HepG2 (cell line): ENCODE measurements around the gene AFF4. TPM values are rescaled to one million over a fixed set of nuclear protein-coding genes. Genes with fewer than 3 reads are reported as not detected.

Experiments used
- DNMT3B ChIP-seq: conservative IDR thresholded peaks from 2 replicates; pipeline ENCODE4 v1.6.1; 2016; ENCODE audit warnings: missing biosample characterization, control low read depth
- E2F5 ChIP-seq: sonication (generic); formaldehyde crosslinking; conservative IDR thresholded peaks from 2 replicates; pipeline ENCODE4 v1.4.0; 2020; ENCODE audit warnings: missing genetic modification reagents
- IKZF4 ChIP-seq: sonication (generic); formaldehyde crosslinking; IDR thresholded peaks from 2 replicates; pipeline ENCODE4 v1.5.1; 2020; ENCODE audit warnings: borderline replicate concordance, mild to moderate bottlenecking, low read depth, missing genetic modification reagents; ENCODE audit errors: not compliant biosample characterization
- IRX3 ChIP-seq: sonication (generic); formaldehyde crosslinking; IDR thresholded peaks from 2 replicates; pipeline ENCODE4 v1.8.1; 2023; ENCODE audit warnings: mild to moderate bottlenecking, low read depth, missing genetic modification reagents, borderline replicate concordance
- MLXIP ChIP-seq: sonication (generic); formaldehyde crosslinking; IDR thresholded peaks from 2 replicates; pipeline ENCODE4 v1.9.0; 2021; ENCODE audit warnings: missing genetic modification reagents, borderline replicate concordance
- RFX5 ChIP-seq: IDR thresholded peaks from 2 replicates; pipeline ENCODE4 v1.6.1; 2011; ENCODE audit warnings: low read depth, low read length, improper control_type of control experiment
- SNAPC5 ChIP-seq: sonication (generic); formaldehyde crosslinking; IDR thresholded peaks from 2 replicates; pipeline ENCODE4 v1.8.1; 2023; ENCODE audit warnings: mild to moderate bottlenecking, missing genetic modification reagents, borderline replicate concordance
- SOX6 ChIP-seq, 2 experiments: fragments of 450-650 bp in 1 of 2; sonication (generic) in 1 of 2; formaldehyde crosslinking in 1 of 2; IDR thresholded peaks; 2 replicates each; pipeline versions ENCODE4 v1.4.0 to v1.6.1; 2017 to 2020; ENCODE audit warnings: antibody characterized with exemption in 1 of 2, mild to moderate bottlenecking in 1 of 2, missing genetic modification reagents in 1 of 2
- THAP11 ChIP-seq: IDR thresholded peaks from 2 replicates; pipeline ENCODE4 v1.6.1; 2016; ENCODE audit warnings: missing biosample characterization, missing genetic modification reagents
- ZBTB7A ChIP-seq: sonication (generic); formaldehyde crosslinking; IDR thresholded peaks from 2 replicates; pipeline ENCODE4 v1.8.0; 2022; ENCODE audit warnings: mild to moderate bottlenecking, missing genetic modification reagents
- ZFP37 ChIP-seq: sonication (generic); formaldehyde crosslinking; IDR thresholded peaks from 2 replicates; pipeline ENCODE4 v1.4.0; 2020; ENCODE audit warnings: missing genetic modification reagents, borderline replicate concordance
- ZNF550 ChIP-seq: sonication (generic); formaldehyde crosslinking; IDR thresholded peaks from 2 replicates; pipeline ENCODE4 v1.4.0; 2020; ENCODE audit warnings: mild to moderate bottlenecking, missing genetic modification reagents, borderline replicate concordance
- ZNF569 ChIP-seq: sonication (generic); formaldehyde crosslinking; IDR thresholded peaks from 2 replicates; pipeline ENCODE4 v1.5.0; 2020; ENCODE audit warnings: mild to moderate bottlenecking, missing genetic modification reagents, moderate library complexity, borderline replicate concordance
- ZNF572 ChIP-seq: sonication (generic); formaldehyde crosslinking; IDR thresholded peaks from 2 replicates; pipeline ENCODE4 v1.5.1; 2020; ENCODE audit warnings: mild to moderate bottlenecking, missing genetic modification reagents
- ZNF761 ChIP-seq: sonication (generic); formaldehyde crosslinking; conservative IDR thresholded peaks from 2 replicates; pipeline ENCODE4 v1.4.0; 2020; ENCODE audit warnings: mild to moderate bottlenecking, missing genetic modification reagents
- polyA plus RNA-seq, 8 experiments: library from polyadenylated mRNA; depleted of rRNA in 3 of 8; stranded (reverse) in 7 of 8; unstranded in 1 of 8; fragments of >200 nt; fragmentation: Illumina TruSeq in 4 of 8; extraction: Trizol in 4 of 8; gene quantifications; 2 replicates each; pipeline versions ENCODE4 v1.2.1 to v1.2.3, GENCODE V29; 2011 to 2016; ENCODE audit warnings: low read depth in 4 of 8, missing spikeins in 1 of 8, mixed read lengths in 1 of 8; ENCODE audit not compliant: insufficient read depth in 1 of 8
- total RNA-seq, 5 experiments: library from RNA; depleted of rRNA; stranded (reverse); fragments of >200 nt; fragmentation: Illumina TruSeq; extraction: Trizol; gene quantifications; 2 replicates each; pipeline ENCODE4 v1.2.3, GENCODE V29; 2016; ENCODE audit warnings: low read depth in 1 of 5
- TF ChIP-seq, protein P1 (sequence below): sonication (generic); formaldehyde crosslinking; conservative IDR thresholded peaks from 2 replicates; pipeline ENCODE4 v1.8.0; 2022; ENCODE audit warnings: mild to moderate bottlenecking, moderate library complexity, missing genetic modification reagents
- TF ChIP-seq, protein P2 (sequence below): sonication (generic); formaldehyde crosslinking; conservative IDR thresholded peaks from 2 replicates; pipeline ENCODE4 v1.8.0; 2022; ENCODE audit warnings: missing genetic modification reagents
- TF ChIP-seq, protein P3 (sequence below): sonication (generic); formaldehyde crosslinking; IDR thresholded peaks from 2 replicates; pipeline ENCODE4 v1.4.0; 2020; ENCODE audit warnings: missing genetic modification reagents, mild to moderate bottlenecking, borderline replicate concordance

AFF4 gene
- total and polyA plus RNA-seq, 2 of the 13 experiments (the other 11 are each of a cell fraction or from before 2014, with no cell fraction given): 22.1 to 25.5 TPM

GRCh38 chr5:132830436-132831094 is 132.9 kb downstream of the AFF4 start, which contains the start of gene SHROOM1 (continued):
- no peak for TF ChIP-seq ZFP37 (CRISPR knock-in tag)
- TF ChIP-seq THAP11 (CRISPR knock-in tag): 0 out of 2 replicates have a peak, but pooled peaks have one; percentile 39
- TF ChIP-seq, protein P1, sequence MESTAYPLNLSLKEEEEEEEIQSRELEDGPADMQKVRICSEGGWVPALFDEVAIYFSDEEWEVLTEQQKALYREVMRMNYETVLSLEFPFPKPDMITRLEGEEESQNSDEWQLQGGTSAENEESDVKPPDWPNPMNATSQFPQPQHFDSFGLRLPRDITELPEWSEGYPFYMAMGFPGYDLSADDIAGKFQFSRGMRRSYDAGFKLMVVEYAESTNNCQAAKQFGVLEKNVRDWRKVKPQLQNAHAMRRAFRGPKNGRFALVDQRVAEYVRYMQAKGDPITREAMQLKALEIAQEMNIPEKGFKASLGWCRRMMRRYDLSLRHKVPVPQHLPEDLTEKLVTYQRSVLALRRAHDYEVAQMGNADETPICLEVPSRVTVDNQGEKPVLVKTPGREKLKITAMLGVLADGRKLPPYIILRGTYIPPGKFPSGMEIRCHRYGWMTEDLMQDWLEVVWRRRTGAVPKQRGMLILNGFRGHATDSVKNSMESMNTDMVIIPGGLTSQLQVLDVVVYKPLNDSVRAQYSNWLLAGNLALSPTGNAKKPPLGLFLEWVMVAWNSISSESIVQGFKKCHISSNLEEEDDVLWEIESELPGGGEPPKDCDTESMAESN (CRISPR knock-in tag): peak; percentile 31; the same call in 1 of the 2 replicates
- TF ChIP-seq, protein P2, sequence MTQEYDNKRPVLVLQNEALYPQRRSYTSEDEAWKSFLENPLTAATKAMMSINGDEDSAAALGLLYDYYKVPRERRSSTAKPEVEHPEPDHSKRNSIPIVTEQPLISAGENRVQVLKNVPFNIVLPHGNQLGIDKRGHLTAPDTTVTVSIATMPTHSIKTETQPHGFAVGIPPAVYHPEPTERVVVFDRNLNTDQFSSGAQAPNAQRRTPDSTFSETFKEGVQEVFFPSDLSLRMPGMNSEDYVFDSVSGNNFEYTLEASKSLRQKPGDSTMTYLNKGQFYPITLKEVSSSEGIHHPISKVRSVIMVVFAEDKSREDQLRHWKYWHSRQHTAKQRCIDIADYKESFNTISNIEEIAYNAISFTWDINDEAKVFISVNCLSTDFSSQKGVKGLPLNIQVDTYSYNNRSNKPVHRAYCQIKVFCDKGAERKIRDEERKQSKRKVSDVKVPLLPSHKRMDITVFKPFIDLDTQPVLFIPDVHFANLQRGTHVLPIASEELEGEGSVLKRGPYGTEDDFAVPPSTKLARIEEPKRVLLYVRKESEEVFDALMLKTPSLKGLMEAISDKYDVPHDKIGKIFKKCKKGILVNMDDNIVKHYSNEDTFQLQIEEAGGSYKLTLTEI (CRISPR knock-in tag): no peak
- TF ChIP-seq DNMT3B: no peak
- no peak for TF ChIP-seq IRX3 (CRISPR knock-in tag)
- no peak for TF ChIP-seq ZBTB7A (CRISPR knock-in tag)
- no peak for TF ChIP-seq ZNF761 (CRISPR knock-in tag)
- TF ChIP-seq IKZF4 (CRISPR knock-in tag): peak; percentile 68
- TF ChIP-seq ZNF572 (CRISPR knock-in tag): no peak
- no peak for TF ChIP-seq ZNF569 (CRISPR knock-in tag)
- TF ChIP-seq ZNF550 (CRISPR knock-in tag): no peak
- TF ChIP-seq SNAPC5 (CRISPR knock-in tag): no peak; the same call in 1 of the 2 replicates
- no peak for TF ChIP-seq SOX6 (IDR thresholded peaks at IDR 0.05)
- TF ChIP-seq SOX6 (CRISPR knock-in tag; IDR thresholded peaks at IDR 0.05): no peak; the same call in 1 of the 2 replicates
- TF ChIP-seq E2F5 (CRISPR knock-in tag): no peak
- TF ChIP-seq MLXIP (CRISPR knock-in tag): no peak
- TF ChIP-seq RFX5: no peak
- TF ChIP-seq, protein P3, sequence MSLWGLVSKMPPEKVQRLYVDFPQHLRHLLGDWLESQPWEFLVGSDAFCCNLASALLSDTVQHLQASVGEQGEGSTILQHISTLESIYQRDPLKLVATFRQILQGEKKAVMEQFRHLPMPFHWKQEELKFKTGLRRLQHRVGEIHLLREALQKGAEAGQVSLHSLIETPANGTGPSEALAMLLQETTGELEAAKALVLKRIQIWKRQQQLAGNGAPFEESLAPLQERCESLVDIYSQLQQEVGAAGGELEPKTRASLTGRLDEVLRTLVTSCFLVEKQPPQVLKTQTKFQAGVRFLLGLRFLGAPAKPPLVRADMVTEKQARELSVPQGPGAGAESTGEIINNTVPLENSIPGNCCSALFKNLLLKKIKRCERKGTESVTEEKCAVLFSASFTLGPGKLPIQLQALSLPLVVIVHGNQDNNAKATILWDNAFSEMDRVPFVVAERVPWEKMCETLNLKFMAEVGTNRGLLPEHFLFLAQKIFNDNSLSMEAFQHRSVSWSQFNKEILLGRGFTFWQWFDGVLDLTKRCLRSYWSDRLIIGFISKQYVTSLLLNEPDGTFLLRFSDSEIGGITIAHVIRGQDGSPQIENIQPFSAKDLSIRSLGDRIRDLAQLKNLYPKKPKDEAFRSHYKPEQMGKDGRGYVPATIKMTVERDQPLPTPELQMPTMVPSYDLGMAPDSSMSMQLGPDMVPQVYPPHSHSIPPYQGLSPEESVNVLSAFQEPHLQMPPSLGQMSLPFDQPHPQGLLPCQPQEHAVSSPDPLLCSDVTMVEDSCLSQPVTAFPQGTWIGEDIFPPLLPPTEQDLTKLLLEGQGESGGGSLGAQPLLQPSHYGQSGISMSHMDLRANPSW: no peak
